Measurements from ENCODE around the gene PAX1. TPM values are rescaled to one million over a fixed set of nuclear protein-coding genes. Genes with fewer than 3 reads are reported as not detected.

PAX1 gene
- total RNA-seq (2022; extraction: Qiagen RNA extraction): not detected in 5 replicates

DNA sequence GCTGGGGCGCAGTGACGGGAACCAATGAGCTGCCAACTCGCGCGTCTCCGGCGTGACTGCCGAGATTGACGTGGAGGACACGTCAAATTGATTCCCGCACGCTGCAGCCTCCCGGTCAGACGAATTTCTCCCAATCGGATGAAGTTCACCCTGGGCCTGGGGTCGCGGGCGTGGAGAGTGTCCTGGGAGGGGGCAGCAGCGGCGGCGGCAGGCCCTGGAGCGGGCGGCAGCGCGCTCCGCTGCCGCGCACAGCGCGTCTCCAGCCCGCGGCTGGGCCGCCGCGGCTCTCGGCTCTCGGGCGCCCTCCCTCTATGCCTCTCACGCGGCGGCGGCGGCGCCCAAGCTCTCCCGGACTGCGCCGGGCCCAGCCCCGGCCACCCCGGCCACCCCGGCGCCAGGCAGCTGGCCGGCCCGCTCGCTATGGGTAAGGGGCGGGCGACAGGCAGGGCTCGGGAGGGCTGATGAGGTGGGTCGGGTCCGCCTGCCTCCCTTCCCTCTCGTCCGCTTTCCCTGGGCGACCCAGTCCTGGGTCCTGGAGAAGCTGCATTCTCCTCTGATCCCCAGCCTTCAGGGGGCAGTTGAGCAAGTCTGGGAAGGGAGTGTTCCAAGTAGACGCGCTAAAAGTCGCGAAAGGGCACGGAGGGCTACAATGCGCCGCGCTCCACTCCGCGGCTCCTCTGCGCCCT, at the start of gene PAX1:
TSS of gene PAX1 (plus strand) at position 90 of the 686 bp plus-strand sequence. CDS start at position 139, 49 bp downstream.

Other genes starting within 250 kb of the PAX1 start
- not detected in 5 replicates for gene NKX2-2, start 191.6 kb upstream of the PAX1 start, total RNA-seq (2022; extraction: Qiagen RNA extraction)

All from A549 treated with Hydrocortisone at 1 μM for 4 hours (cell line).